GM21529 (cell line): ENCODE results near the gene ISL2.
"Not testable (repeated sequence)": the region's sequence is repeated elsewhere in the genome, so short reads cannot be mapped to it uniquely, and the experiment has no call there.

Experiments used
- ATAC-seq: cut with Tn5 transposase; IDR thresholded peaks from one replicate; pipeline ENCODE4 v1.9.1; 2021; ENCODE audit not compliant: unreplicated experiment

Gene ISL2

DNA sequence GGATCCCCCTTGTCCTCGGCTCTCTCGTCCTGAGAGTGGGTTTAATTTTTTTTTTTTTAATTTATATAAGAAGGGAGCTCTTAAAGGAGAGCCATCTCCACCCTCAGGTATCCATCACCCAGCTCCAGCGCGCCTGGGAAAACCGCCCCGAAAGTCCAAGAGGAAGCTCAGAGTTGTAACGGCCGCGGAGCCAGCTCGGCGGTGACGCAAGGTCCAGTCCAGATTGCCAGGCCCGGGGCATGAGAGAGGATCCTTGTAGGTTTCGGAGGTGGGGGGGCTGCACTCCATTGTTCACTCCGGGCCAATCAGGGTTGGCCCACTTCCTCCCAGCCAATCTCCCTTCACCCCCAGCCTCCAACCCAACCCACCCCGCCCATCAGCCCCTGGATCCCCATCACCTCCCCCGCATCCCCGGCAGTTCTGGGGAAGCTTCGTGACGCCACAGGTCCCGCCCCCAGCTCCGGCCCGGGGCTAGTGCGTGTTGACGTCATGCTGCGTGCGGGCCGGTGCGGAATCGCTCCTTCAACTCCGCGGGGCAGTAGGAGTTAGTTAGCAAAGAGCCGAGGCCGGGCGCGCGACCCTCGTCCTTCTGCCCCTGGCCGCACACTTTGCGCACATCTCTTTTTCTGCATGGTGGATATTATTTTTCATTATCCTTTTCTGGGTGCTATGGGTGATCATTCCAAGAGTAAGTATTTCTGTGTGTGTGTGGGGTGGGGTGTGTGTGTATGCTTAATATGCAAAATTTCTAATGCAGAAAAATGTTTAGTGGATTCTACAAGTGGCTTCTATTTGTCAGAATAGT, at the start of gene ISL2:
Gene ISL2 (plus strand): TSS at position 520 of the 805 bp plus-strand sequence. CDS start 111 bp downstream, at position 631.
- ATAC-seq: peak; percentile 54

DNA sequence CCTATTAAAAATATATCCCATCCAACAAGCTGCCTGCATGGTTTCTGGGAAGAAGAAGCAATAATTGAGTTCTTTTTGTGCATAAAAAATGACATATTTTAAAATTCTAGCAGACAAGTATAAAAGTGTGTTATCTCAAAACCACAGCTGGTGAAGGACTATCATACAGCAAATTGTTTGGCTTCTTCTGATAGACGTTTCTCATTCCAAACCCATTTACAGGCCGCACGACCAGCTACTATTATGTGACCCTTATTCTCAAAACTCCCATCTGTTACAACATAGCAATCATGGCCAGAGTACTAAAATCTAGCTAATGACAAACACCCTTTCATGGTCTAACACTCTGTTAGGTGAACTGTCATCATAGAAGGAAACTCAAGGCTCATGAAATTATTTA, 47.0 kb upstream of the ISL2 start:
- ATAC-seq: no peak

DNA sequence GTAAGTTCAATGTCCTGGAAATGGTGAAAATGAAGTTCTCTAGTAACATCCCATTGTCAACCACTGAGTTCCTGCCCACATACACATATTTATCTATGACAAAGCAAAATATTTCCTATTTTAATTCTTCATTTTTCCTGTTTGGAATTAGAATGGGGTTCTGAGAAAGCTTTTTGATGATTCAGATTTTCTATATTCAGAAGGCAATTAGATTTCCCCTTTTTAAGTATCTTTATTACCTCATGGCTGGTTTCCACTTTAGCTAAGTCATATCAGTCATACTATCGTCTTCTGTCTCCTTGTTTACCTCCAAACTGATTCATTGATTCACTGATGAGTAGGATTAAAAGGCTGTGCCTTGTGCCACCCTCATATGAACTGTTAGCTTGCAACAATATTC, 43.2 kb upstream of the ISL2 start:
- ATAC-seq: no peak

DNA sequence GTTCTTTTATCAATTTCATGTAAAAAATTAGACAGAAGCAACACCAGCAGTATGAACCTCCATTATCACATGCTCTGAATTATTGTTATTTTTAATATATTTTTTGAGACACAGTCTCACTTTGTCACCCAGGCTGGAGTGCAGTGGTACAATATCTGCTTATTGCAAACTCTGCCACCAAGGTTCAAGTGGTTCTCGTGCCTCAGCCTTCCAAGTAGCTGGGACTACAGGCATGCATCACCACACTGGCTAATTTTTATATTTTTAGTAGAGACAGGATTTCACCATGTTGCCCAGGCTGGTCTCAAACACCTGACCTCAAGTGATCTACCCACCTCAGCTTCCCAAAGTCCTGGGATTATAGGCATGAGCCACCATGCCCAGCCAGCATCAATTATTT, 42.1 kb upstream of the ISL2 start:
- not testable (repeated sequence) for ATAC-seq

DNA sequence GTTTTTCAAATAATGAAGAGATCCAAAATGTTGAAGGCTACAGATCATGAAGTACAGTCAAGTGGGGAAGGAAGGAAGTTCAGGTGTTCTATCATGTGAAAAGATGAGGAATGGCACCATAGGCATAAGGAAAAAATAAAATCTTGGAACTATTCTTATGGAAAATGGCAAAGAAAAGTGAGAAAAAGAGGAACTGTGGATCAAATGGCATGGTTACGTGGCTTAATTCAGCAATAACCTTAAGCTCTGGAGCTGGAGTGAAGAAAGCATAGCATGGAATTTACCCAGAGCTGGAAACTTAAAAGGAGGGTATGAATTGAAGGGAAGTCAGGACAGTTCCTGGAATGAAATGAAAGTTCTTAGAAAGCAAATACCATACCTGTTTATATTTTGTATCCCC, 39.7 kb upstream of the ISL2 start:
- ATAC-seq: no peak

DNA sequence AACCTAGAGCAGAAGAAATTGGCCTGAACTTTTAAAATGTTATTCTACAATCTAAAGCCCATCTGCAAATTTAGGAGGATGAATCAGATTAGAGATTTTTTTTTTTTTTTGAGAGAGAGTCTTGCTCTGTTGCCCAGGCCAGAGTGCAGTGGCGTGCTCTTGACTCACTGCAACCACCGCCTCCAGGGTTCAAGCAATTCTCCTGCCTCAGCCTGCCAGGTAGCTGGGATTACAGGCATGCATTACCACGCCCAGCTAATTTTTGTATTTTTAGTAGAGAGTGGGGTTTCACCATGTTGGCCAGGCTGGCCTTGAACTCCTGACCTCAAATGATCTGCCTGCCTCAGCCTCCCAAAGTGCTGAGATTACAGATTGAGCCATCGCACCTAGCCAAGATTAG, 38.6 kb upstream of the ISL2 start:
- ATAC-seq: not testable (repeated sequence)

DNA sequence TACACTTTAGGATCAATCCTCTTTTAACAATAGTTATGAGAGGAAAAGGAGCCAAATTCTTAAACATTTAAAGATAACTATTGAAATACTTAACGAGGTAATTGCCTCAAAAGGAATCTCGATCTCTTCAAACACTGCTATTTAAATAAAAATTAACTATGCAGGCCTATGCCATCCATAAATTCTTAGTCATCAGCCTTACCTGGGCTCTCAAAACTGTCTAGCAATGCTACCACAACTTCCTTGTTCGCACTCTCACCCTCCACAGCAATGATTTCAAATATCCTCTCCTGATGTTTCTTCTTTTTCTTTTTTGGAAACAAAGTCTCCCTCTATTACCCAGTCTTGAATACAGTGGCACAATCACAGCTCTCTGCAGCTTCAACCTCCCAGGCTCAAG, 37.6 kb upstream of the ISL2 start:
- no peak for ATAC-seq

DNA sequence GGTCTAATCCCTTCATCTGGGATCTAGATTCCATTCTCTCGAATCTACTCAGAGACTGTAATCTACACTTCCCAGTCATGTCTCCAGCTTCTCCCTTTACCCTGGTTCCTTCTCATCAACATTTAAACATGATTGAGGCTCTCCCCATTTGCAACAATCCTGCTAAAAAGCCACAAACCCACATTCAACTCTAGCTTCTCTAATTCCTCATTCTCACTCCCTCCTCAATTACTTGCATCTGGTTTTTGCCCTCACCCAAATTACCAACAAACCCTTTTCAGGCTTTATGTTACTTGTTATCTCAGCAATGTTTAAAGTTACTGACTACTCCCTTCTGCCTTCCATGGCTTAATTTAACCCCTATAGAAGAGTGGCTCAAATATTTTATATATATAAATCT, 36.8 kb upstream of the ISL2 start:
- no peak for ATAC-seq

DNA sequence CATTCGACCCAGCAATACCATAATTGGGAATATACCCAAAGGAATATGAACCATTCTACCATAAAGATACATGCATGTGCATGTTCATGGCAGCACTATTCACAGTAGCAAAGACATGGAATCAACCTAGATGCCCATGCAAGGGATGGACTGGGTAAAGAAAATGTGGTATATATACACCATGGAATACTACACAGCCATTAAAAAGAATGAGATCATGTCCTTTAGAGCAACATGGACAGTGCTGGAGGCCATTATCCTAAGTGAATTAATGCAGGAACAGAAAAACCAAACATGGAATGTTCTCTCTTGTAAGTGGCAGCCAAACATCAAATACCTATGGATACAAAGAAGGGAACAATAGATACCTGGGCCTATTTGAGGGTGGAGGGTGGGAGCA, 32.7 kb upstream of the ISL2 start:
- ATAC-seq: no peak

DNA sequence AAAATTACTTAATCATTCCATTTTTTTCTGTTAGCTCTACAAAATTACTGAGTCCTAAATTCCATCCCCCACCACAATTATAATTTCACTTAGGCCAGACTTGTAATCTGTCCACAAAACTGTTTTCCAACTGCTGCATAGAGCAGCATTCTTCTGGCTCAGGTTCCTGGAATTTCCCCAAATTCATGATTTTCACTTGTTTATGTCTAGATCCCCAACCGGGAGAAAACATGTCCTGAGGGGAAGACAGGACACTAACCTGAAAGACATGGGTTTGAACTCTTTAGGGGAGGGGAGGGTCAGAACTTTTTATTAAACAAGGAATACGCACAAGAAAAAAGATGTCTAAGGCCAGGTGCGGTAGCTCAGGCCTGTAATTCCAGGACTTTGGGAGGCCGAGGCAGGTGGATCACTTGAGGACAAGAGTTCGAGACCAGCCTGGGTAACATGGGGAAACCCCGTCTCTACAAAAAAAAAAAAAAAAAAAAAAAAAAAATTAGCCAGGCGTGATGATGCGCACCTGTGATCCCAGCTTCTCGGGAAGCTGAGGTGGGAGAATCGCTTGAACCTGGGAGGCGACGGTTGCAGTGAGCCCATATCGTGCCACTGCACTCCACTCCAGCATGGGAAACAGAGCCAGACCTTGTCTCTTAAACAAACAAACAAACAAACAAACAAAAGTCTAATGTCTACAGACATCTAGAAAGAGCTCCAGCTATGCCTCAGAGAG, 26.8 kb upstream of the ISL2 start:
- no peak for ATAC-seq

DNA sequence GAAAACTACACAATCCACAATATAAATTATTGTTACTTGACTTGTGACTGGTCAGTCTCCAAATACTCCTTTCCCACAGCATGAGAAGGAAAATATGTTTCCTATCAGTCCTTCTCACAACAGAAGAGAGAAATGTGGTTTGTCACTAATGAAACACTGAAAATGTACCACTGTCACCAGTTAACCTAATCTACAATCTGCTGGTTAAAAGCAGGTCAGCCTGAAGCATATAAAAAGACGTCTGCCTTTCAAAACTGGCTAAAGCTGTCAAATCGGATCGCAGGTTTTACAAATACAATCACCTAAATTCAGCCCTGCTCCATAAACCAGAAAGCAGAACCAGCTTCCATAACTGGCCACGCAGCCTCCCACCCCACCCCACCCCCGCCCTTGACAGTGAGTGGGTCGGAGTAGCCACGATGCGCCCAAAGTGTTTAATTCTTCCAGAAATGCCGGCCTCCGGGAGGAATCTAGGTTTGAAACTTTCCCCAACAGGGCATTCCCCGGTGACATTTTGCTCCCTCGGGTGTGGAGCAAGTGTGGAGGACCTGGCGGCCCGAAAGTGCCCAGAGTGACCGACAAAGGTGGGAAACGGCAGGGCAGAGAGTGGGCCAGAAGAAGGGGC, 26.0 kb upstream of the ISL2 start:
- ATAC-seq: peak; percentile 23

DNA sequence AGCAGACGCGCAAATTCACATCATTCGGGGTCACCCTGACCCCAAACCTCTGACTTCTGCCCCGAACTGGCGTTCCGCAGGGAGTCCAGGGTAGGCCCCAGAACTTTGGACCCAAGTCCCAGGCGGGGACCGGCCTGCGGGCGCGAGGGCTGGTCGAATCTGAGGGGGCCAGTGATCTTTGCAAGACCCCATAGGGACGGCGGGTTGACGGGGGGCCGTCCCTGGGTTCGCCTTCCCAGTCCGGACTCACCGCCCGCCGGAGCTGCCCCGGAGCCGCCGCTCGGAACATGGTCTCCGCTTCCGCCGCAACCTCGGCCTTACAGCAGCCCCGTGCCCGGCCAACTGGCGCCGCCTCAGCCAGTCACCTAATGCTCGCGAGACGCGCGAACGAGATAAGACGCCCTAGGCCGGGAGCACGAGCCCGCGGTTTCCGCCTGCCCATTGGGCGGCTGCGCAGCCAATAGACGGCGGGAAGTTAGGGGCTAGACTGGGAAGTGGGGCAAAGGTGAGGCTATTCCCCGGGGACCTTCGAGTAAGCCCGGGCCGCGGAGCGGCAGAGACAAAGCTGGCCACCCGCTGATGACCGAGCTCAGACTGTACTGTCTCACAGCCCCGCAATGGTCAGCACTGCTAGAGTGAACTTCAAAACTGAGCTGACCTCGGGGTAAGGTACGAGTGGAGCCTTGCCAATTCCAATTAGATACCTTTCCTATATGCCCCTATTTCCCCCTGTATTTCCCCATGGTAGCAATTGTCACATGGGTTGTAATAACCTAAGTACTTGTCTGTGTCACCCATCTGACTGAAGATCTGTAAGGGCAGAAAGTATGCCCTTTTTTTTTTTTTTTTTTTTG, 25.2 kb upstream of the ISL2 start, which contains the start of gene ETFA:
Gene ETFA (minus strand): TSS at position 370 of the 854 bp plus-strand sequence. CDS start 81 bp downstream, at position 289.
- peak; percentile 98 for ATAC-seq

DNA sequence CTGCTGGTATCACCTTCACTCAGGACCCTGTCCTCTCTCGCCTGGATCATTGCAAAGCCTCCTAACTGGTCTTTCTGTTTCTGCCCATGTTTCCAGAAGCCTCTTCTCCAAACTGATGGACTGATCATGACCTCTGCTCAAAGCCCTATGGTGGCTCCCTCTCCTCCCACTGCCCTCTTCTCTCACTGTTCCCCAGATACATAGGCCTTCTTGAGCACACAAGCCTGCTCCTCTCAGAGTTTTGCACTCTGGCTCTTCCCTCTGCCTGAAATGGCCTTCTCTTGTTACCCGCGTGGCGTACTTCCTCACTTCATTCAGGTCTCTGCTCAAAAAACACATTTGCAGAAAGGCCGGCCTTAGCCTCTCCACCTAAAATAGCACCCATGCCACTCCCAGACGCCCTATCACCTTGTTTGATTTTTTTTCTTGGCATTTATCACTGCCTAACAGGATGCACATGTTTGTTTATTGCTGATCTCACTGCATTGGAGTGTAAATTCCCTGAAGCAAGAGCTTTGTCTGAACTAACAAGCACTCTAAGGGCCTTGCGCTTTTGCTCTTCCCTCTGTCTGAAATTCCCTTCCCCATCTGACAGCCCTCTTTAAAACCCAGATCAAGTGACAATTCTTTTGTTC, 23.9 kb upstream of the ISL2 start:
- no peak for ATAC-seq

DNA sequence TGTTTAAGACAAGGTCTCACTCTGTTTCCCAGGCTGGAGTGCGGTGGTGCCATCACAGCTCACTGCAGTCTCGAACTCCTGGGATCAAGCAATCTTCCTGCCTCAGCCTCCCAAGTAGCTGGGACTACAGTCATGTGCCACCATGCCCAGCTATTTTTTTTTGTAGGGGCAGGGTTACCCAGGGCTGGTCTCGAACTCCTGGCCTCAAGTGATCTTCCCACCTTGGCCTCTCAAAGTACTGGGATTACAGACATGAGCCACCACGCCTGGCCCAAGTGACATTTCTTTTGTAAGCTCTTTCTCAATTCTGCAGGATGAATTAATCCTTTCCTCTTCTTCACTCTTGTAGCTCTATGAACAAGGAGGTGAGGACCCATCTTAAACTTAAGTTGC, 23.4 kb upstream of the ISL2 start:
- not testable (repeated sequence) for ATAC-seq

DNA sequence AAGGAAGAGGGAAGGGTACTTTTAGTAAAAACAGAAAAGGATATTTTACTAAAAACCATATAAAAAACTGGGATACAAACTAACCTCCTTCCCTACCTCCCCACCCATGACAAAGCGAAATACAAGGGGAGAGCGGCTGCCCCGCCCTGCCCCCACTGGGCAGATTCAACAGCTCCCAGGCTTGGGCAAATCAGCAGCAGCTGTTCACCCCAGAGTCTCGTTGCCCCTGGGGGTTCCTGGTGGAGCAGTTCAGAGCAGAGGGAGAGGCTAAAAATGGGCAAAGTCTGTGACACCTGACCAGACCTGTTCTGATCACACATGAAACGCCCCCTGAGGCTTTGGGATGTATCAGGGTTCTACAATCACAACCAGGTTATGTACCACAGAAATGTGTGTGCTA, 22.8 kb upstream of the ISL2 start:
- no peak for ATAC-seq

DNA sequence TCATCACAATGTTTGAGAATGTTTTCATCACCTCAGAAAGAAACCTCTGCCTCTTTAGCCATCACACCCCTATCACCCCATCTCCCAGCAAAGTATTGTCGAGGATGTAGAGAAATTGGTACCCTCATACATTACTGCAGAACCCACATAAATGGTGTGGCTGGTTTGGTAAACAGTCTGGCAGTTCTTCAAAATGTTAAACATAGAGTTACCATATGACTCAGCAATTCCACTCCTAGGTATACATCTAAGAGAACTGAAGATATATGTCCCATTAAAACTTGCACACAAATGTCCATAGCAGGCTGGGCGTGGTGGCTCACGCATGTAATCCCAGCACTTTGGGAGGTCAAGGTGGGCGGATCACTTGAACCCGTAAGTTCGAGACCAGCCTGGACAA, 16.6 kb upstream of the ISL2 start:
- ATAC-seq: no peak

DNA sequence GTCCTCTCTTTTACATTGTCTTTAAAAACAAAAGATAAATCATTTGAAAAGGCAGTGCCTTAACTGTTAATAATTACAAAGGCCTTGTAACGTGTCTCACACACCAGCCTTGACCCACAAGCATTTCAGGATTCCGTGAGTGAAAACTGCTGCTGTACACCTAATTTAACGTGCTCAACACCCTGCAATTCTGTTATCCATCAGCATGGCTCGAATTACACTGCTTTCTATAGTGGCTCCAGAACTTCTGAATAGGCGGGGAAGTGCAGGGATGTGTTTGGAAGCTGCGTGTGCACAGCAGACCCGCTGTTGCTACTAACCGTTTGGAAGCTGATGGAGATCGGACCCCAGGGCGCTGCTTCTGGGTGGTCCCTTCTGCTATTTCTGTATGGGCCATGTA, 15.4 kb upstream of the ISL2 start:
- ATAC-seq: no peak

DNA sequence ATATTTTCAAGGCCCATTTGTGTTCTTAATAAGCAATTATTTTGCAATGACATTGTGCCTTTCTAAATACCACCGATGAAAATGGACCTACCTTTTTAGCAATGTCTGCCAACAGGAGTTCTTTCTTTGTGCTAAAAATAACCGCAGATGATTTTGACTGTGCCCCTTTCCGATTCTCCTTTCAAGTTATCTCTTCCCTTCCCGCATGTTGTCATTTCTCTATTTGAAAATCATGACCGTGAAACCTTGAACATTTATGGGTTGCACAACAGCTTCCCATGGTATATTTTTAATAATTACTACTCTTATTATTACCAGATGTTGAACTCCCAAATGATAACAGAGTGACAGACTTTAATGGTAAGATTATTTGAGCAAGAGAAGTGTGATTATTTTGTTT, 15.0 kb upstream of the ISL2 start:
- no peak for ATAC-seq

DNA sequence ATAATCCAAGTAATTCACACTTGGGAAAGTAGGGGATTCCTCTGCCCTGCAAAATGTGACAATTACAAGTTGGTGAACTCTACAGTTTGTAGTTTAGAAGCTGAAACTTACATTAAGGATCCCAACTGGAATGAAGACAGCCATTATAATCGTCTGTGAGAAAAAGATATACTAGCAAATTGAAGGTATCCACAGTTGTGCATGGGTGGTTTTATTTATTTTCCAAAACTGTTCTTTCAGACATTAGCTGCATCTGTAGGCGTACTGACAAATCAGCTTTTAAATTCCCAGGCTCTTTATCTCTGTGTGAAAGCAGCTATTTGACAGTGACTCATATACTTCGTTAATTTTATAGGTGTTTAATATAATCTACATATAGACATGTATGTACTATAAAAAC, 12.5 kb upstream of the ISL2 start:
- ATAC-seq: no peak

DNA sequence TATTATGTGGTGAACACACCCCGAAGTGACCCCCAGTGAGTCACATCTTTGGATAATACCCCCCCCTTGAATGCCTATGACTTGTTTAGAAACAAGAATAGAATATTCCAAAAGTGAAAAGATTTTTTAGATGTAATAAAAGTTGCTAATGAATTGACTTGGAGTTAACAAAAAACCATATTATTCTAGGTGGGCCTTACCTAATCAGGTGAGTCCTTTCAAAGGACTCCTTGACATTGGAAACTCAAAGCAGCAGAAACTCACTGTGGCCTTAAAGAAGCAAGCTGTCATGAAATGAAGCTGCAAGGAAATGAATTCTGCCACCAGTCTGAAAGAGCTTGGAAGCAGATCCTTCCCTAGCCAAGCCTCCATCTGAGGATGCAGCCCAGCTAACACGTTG, 10.9 kb upstream of the ISL2 start:
- no peak for ATAC-seq
